Measurements from ENCODE around the gene AVPR2. TPM values are rescaled to one million over a fixed set of nuclear protein-coding genes. Genes with fewer than 3 reads are reported as not detected.

The AVPR2 gene
- total RNA-seq, 2 donors from 2014 or later, result not detected

- Histone ChIP-seq H3K4me3 (ENCODE audit: low read length) (no peak overlapping the region), H3K9me3 (ENCODE audit: control insufficient read depth, low read length) (no peaks in the 10 kb centered on the region), H3K27ac (ENCODE audit: low read depth, low read length) (no peak overlapping the region), H3K4me1 (ENCODE audit: control insufficient read depth, insufficient read depth, low read length) (no peaks in the 10 kb centered on the region), H3K27me3 (ENCODE audit: control insufficient read depth, insufficient read depth, low read length, poor library complexity, severe bottlenecking) (no peaks in the 10 kb centered on the region), H3K9ac (ENCODE audit: extremely low read depth, low read length, poor library complexity, severe bottlenecking) (no peak overlapping the region), H3K36me3 (ENCODE audit: control insufficient read depth, insufficient read depth, low read length) (no peaks in the 10 kb centered on the region)
- Mint-ChIP-seq H3K4me1 (no peaks in the 10 kb centered on the region), H3K36me3 (ENCODE audit: low read depth) (peaks cover 19% of the 10 kb centered on the region), H3K27ac (no peak overlapping the region), H3K27me3 (ENCODE audit: insufficient read depth) (no peaks in the 10 kb centered on the region), H3K9me3 (peaks cover 72% of the 10 kb centered on the region), H3K4me3 (no peak overlapping the region)
- 94% methylated on average over 9 of the region's 11 CpGs; no CpG with 5 or more reads in 1 of the 2 experiments for WGBS, 2 experiments (ENCODE audit: insufficient coverage in 1 of 2, insufficient read length in 1 of 2)
- DNase-seq, result no peak
- no peak for TF ChIP-seq CTCF (conservative IDR thresholded peaks at IDR 0.05)
Measured at GRCh38 chrX:153865321-153865580, 39.2 kb upstream of the AVPR2 start.

GRCh38 chrX:153865685-153866084 is 38.8 kb upstream of the AVPR2 start:
- H3K27me3 ChIP-seq (ENCODE audit: control insufficient read depth, insufficient read depth, low read length, poor library complexity, severe bottlenecking), result no peaks in the 10 kb centered on the region
- Mint-ChIP-seq H3K9me3 (peaks cover 75% of the 10 kb centered on the region), H3K36me3 (ENCODE audit: low read depth) (peaks cover 19% of the 10 kb centered on the region), H3K27ac (no peak overlapping the region), H3K4me3 (no peak overlapping the region), H3K4me1 (no peaks in the 10 kb centered on the region), H3K27me3 (ENCODE audit: insufficient read depth) (no peaks in the 10 kb centered on the region)
- H3K9me3 ChIP-seq (ENCODE audit: control insufficient read depth, low read length), result no peaks in the 10 kb centered on the region
- no peaks in the 10 kb centered on the region for H3K4me1 ChIP-seq (ENCODE audit: control insufficient read depth, insufficient read depth, low read length)
- no peak overlapping the region for H3K27ac ChIP-seq (ENCODE audit: low read depth, low read length)
- no peak for TF ChIP-seq CTCF (conservative IDR thresholded peaks at IDR 0.05)
- H3K9ac ChIP-seq (ENCODE audit: extremely low read depth, low read length, poor library complexity, severe bottlenecking), result no peak overlapping the region
- WGBS, 2 experiments (ENCODE audit: insufficient coverage in 1 of 2, insufficient read length in 1 of 2), result 94 to 96% methylated on average over 2 to 8 of the region's 9 CpGs
- no peak for DNase-seq
- H3K36me3 ChIP-seq (ENCODE audit: control insufficient read depth, insufficient read depth, low read length), result no peaks in the 10 kb centered on the region
- H3K4me3 ChIP-seq (ENCODE audit: low read length), result no peak overlapping the region

GRCh38 chrX:153866302-153867019 is 38.0 kb upstream of the AVPR2 start:
- WGBS, 2 experiments (ENCODE audit: insufficient coverage in 1 of 2, insufficient read length in 1 of 2), result 97 to 100% methylated on average over 5 to 22 of the region's 22 CpGs
- no peak overlapping the region for H3K4me3 Mint-ChIP-seq

More at GRCh38 chrX:153866302-153867019, 38.0 kb upstream of the AVPR2 start:
- Mint-ChIP-seq H3K4me1 (no peaks in the 10 kb centered on the region), H3K9me3 (peaks cover 74% of the 10 kb centered on the region), H3K27me3 (ENCODE audit: insufficient read depth) (no peaks in the 10 kb centered on the region), H3K27ac (no peak overlapping the region), H3K36me3 (ENCODE audit: low read depth) (peaks cover 18% of the 10 kb centered on the region)
- TF ChIP-seq CTCF (conservative IDR thresholded peaks at IDR 0.05), result no peak
- no peak overlapping the region for H3K27ac ChIP-seq (ENCODE audit: low read depth, low read length)
- H3K9ac ChIP-seq (ENCODE audit: extremely low read depth, low read length, poor library complexity, severe bottlenecking), result no peak overlapping the region
- no peaks in the 10 kb centered on the region for H3K27me3 ChIP-seq (ENCODE audit: control insufficient read depth, insufficient read depth, low read length, poor library complexity, severe bottlenecking)
- DNase-seq, result no peak
- H3K4me3 ChIP-seq (ENCODE audit: low read length), result no peak overlapping the region
- no peaks in the 10 kb centered on the region for H3K4me1 ChIP-seq (ENCODE audit: control insufficient read depth, insufficient read depth, low read length)
- H3K36me3 ChIP-seq (ENCODE audit: control insufficient read depth, insufficient read depth, low read length), result no peaks in the 10 kb centered on the region
- H3K9me3 ChIP-seq (ENCODE audit: control insufficient read depth, low read length), result no peaks in the 10 kb centered on the region

Data from endodermal cell (in vitro differentiated cells).